ENCODE data around the gene GLB1L2.
A peak's percentile ranks its signal among the peaks of the same experiment; 100 is the strongest.
"Not testable (repeated sequence)": the region's sequence is repeated elsewhere in the genome, so short reads cannot be mapped to it uniquely, and the experiment has no call there.

Gene GLB1L2

GRCh38 chr11:134331354-134332188, at the start of gene GLB1L2:
GLB1L2 (plus strand) TSS chr11:134331988; CDS start chr11:134332062, 74 bp downstream.
- no peak for TF ChIP-seq CTCF (conservative IDR thresholded peaks at IDR 0.05; ENCODE audit: low read length)
- DNase-seq (ENCODE audit: low read depth), result peak; percentile 1
- peak within 1 kb of the TSS; percentile 35; the same call in 1 of the 2 replicates for H3K4me3 ChIP-seq (ENCODE audit: low read length)

- no peak overlapping the region for H3K4me3 ChIP-seq (ENCODE audit: low read length)
- DNase-seq (ENCODE audit: low read depth), result no peak
- TF ChIP-seq CTCF (conservative IDR thresholded peaks at IDR 0.05; ENCODE audit: low read length), result no peak
Measured at GRCh38 chr11:134282121-134283045, 49.4 kb upstream of the GLB1L2 start.

GRCh38 chr11:134283461-134284230, 48.1 kb upstream of the GLB1L2 start:
- TF ChIP-seq CTCF (conservative IDR thresholded peaks at IDR 0.05; ENCODE audit: low read length), result no peak
- H3K4me3 ChIP-seq (ENCODE audit: low read length), result no peak overlapping the region
- DNase-seq (ENCODE audit: low read depth), result no peak

GRCh38 chr11:134284349-134284748, 47.4 kb upstream of the GLB1L2 start:
- not testable (repeated sequence) for DNase-seq (ENCODE audit: low read depth); H3K4me3 ChIP-seq (ENCODE audit: low read length)

- no peak overlapping the region for H3K4me3 ChIP-seq (ENCODE audit: low read length)
- DNase-seq (ENCODE audit: low read depth), result no peak
- no peak for TF ChIP-seq CTCF (conservative IDR thresholded peaks at IDR 0.05; ENCODE audit: low read length)
Measured at GRCh38 chr11:134287561-134287960, 44.2 kb upstream of the GLB1L2 start.

GRCh38 chr11:134288486-134288885, 43.3 kb upstream of the GLB1L2 start:
- DNase-seq (ENCODE audit: low read depth), result no peak
- H3K4me3 ChIP-seq (ENCODE audit: low read length), result no peak overlapping the region
- no peak for TF ChIP-seq CTCF (conservative IDR thresholded peaks at IDR 0.05; ENCODE audit: low read length)

GRCh38 chr11:134289167-134289566, 42.6 kb upstream of the GLB1L2 start:
- H3K4me3 ChIP-seq (ENCODE audit: low read length), result no peak overlapping the region
- no peak for DNase-seq (ENCODE audit: low read depth)
- no peak for TF ChIP-seq CTCF (conservative IDR thresholded peaks at IDR 0.05; ENCODE audit: low read length)

All from AG10803 (cell line).